Liver (tissue), 3 donors: ENCODE data around the gene EXOC6.

Experiments
- CTCF ChIP-seq: fragments of 150-350 bp; IDR thresholded peaks from 2 replicates; pipeline ENCODE4 v1.5.1; 2017; ENCODE audit warnings: improper control_type of control experiment, low read depth, low read length; ENCODE audit not compliant: missing input control
- FOXA1 ChIP-seq: IDR thresholded peaks from 2 replicates; pipeline ENCODE4 v1.6.1; 2016; ENCODE audit warnings: antibody characterized with exemption
- GABPA ChIP-seq, 2 donors: IDR thresholded peaks in 1 of 2; conservative IDR thresholded peaks in 1 of 2; 2 replicates each; pipeline ENCODE4 v1.6.1; 2016; ENCODE audit warnings: antibody characterized with exemption in 2 of 2, mild to moderate bottlenecking in 1 of 2, moderate library complexity in 1 of 2
- JUND ChIP-seq, 2 donors: IDR thresholded peaks; 2 replicates each; pipeline ENCODE4 v1.6.1; 2016; ENCODE audit warnings: antibody characterized with exemption in 2 of 2
- MAX ChIP-seq: IDR thresholded peaks from 2 replicates; pipeline ENCODE4 v1.6.1; 2016; ENCODE audit warnings: antibody characterized with exemption
- REST ChIP-seq: IDR thresholded peaks from 2 replicates; pipeline ENCODE4 v1.6.1; 2016; ENCODE audit warnings: antibody characterized with exemption, mild to moderate bottlenecking
- RXRA ChIP-seq, 2 donors: IDR thresholded peaks; 2 replicates each; pipeline ENCODE4 v1.6.1; 2017 to 2018; ENCODE audit warnings: antibody characterized with exemption in 2 of 2, mild to moderate bottlenecking in 1 of 2
- SP1 ChIP-seq: IDR thresholded peaks from 2 replicates; pipeline ENCODE4 v1.6.1; 2018; ENCODE audit warnings: antibody characterized with exemption, mild to moderate bottlenecking
- TAF1 ChIP-seq: conservative IDR thresholded peaks from 2 replicates; pipeline ENCODE4 v1.6.1; 2016; ENCODE audit warnings: antibody characterized with exemption, mild to moderate bottlenecking
- YY1 ChIP-seq: IDR thresholded peaks from 2 replicates; pipeline ENCODE4 v1.6.1; 2016; ENCODE audit warnings: antibody characterized with exemption, mild to moderate bottlenecking
- donor health status: healthy.
- donor health status: healthy.

- TF ChIP-seq CTCF (no peak), TAF1 (no peak), YY1 (no peak), REST (no peak), RXRA (IDR thresholded peaks at IDR 0.05) (no peak), JUND (IDR thresholded peaks at IDR 0.05) (no peak), GABPA (IDR thresholded peaks at IDR 0.05 in 1 of 2, conservative IDR thresholded peaks at IDR 0.05 in 1 of 2) (no peak), FOXA1 (no peak), MAX (no peak), SP1 (no peak)
Measured at GRCh38 chr10:93054486-93054885, 206.2 kb downstream of the EXOC6 start.
